Cortex of kidney (tissue), 1 donor: Measurements from ENCODE around the gene CCDC88C.

Experiments used
- DNase-seq: peaks from one replicate; lab custom pipeline; 2025; lab: John Stamatoyannopoulos, UW

Gene CCDC88C

GRCh38 chr14:91348845-91349465 is 68.7 kb downstream of the CCDC88C start:
- no peak for DNase-seq

GRCh38 chr14:91346838-91347173 is 70.8 kb downstream of the CCDC88C start:
- DNase-seq, result no peak

DNA sequence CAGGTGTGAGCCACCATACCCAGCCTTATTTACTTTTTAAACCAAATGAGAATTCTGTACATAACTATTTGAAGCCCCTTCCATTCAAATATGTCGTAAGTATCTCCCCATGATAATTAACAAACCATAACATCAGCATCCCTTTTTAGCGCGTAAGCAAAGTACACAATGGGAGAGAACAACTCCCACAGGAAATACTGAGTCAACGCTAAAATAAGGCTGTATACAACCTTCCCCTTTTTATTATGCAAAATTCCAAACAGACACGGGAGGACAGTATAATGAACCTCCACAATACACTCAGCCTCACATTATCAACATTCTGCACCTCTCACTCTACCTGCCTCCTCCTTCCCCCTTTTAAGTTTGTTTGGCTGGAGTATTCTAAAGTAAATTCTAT is 73.5 kb downstream of the CCDC88C start:
- no peak for DNase-seq

- no peak for DNase-seq
Measured at GRCh38 chr14:91343051-91343450, 74.6 kb downstream of the CCDC88C start.

- no peak for DNase-seq
Measured at GRCh38 chr14:91342206-91342760, 75.3 kb downstream of the CCDC88C start.

- DNase-seq, result no peak
Measured at GRCh38 chr14:91341751-91342154, 75.9 kb downstream of the CCDC88C start.

DNA sequence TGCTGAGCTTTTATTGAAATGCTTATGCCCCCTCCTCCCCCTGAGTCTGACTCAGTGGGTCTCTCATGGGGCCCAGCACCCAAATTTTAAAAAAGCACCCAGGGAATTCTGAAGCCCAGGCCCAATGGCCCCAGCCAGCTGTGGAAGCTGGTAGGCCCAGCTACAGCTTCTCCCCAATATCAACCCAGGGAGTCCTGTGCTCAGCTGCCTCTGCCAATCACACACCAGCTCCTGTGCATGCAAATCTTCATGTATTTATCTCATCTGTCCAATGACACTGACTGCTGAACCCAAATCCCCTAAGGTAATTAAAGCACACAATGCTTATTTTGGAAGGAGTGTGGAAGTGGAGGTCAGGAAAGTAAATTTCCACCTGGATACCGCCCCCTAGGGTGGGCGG is 76.3 kb downstream of the CCDC88C start:
- no peak for DNase-seq

DNA sequence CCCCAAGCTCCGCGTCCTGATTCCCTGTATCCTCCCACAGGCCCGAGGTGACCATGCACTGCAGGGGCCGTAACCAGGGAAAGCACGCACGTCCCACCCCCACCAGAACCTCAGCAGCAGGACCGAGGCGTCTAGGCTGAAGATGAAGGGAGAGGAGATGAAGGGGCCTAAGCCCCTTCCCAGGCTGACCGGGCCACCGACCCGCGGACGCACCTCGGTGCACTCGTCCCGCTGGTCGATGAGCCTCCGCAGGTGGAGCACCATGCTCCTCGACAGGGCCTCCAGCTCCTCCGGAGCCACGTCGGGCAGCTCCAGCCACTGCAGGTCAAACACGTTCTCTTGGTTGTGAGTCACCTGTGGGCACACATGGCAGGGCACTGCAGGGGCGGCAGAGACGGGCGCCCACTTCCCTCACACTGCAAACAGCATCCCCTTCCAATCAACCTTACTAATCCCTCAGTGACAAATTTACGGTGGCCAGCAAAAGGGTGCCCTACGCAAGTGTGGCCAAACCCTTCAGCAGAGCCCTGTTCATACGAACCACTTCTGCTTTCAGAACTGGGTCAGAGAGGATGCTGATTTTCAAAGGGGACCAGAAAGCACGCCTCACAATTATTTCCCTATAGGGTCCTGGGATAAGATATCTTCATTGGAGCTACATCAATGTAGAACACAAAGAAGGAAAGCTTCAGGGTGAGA is 77.8 kb downstream of the CCDC88C start:
- DNase-seq, result no peak

- no peak for DNase-seq
Measured at GRCh38 chr14:91339076-91339475, 78.5 kb downstream of the CCDC88C start.

- DNase-seq, result no peak
Measured at GRCh38 chr14:91338379-91338778, 79.2 kb downstream of the CCDC88C start.

GRCh38 chr14:91337699-91338335 is 79.8 kb downstream of the CCDC88C start:
- DNase-seq, result no peak

DNA sequence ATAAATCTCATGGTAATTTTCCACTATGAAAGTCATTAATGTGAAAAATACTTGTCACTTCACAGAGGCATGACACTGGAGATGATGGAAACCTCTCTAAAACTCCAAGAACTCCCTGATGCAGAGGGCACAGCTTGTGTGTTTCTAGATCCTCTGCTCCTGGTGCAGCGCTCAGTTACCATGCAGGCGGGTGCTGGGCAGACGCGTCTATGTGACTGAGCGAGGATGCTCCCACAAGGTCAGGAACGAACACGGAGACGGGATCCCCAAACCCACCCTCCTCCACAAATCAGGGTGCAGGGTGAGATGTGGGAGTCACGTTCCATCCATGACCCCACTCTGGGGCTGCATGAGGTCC is 81.5 kb downstream of the CCDC88C start:
- no peak for DNase-seq

DNA sequence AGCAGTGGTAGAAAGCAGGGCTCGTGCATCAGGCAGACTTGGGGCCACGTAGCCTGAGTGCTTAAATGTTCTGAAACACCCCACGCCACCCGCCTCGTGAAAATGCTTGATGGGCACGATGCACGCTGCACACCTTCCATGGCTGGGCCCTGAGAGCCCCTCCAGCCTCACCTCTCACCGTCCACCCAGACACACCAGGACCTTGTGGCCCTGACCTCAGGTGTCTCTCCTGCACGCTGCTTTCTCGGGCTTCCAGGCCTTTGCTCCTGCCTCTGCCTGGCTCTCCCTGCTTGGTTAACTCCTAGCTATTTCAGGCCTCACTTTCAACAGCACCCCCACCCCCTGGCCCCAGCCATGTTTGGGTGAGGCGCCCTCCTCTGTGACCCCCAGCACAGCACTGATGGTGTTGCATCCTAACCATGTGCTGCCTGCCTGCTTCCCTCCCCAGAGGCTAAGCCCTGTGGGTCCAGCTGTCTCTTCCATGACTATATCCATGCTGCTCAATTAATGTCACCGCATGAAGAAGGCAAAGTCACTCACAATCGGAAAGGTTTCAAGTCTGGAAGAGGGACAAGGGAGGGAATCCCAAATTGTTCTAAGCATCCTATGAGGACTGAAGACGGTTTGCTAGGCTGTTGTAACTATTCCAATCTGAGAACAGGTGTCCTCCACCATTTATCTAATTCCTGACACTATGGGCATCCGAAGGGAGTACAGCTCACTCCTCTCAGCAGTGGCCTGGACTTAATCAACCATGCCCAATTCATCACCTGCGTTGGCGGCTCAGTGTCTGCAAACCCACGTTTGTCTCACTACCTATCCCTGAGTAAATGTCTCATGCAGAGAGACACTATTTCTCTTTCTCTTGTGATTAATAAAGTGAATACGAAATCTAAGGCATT is 82.2 kb downstream of the CCDC88C start:
- DNase-seq, result no peak

DNA sequence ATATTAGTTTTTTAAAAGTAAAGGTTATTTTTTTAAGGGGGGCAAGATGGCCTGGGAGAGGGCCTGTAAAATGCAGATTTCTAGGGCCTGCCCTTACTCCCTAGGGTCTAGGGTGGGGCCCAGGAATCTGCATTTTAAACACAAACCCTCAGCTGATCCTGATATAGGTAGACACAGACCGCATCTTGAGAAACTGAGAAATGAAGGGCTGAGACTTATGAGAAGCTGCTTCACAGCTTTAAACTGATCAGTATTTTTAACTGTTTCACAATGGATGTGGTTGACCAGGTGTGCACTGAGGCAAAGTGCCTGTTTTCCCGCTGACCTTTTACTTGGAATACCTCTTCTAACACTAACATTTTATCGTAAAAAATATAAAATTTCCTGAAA is 84.0 kb downstream of the CCDC88C start:
- no peak for DNase-seq

DNA sequence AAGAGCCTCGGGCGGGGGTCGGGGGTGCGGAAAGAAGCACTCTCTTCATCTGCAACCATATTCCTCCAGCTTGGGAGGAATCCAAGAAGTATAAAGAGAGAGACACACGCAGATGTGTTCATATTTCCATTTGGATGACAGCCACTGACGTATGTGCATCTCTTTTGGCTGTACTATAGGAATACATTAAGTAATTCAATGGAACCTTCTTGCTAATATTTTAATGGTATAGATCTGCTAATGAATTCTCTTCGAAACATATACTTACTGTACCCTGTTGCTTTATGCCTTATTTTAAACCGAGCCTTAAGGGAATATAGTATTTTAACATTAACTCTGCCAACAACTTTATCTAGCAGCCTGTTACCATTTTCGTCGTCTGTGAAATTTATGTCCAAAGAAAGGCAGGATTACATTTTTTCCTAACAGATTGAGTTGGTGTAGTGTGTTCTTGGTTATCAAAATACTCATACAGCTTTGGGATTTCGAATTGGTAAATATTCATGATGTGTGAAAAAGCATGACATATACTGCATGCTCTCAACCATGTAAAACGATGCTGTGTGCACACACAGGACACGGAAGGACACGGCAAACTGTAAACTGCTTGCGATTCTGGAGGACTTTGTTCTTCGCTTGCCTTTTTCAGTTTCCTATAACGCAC is 84.5 kb downstream of the CCDC88C start:
- no peak for DNase-seq

GRCh38 chr14:91332171-91332985 is 85.2 kb downstream of the CCDC88C start:
- no peak for DNase-seq

DNA sequence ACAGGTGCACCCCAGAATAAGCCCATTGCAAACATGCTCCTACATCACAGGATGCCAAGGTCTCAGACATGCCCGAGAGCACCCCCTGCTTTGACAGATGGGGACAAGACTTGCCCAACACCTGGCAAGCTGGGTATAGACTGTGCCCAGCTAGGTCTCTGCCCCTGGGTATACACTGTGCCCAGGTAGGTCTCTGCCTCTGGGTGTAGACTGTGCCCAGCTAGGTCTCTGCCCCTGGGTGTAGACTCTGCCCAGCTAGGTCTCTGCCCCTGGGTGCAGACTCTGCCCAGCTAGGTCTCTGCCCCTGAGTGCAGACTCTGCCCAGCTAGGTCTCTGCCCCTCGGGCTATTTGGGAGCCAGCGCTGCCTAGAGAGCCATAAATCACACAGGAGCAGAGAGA is 85.9 kb downstream of the CCDC88C start:
- DNase-seq, result no peak

DNA sequence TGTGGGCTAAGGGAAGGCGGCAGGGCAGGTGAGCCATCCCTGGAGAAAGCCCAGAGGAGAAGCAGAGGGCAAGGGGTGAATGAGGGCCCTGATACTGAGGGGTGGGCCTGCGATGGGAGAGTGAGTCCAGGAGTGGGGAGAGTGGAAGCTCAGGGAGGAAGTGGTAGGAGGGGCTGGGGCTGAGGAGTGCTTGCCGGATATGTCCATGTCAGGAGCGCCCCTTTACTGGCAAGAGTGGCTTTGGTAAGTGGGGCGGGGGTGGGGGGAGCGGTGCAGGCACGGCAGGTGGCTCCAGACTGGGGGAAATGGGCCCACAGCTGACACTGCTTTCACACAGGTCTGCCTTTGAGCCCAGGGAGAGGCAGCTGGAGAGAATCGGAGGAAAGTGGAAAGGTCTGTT is 86.8 kb downstream of the CCDC88C start:
- no peak for DNase-seq

GRCh38 chr14:91330096-91330696 is 87.4 kb downstream of the CCDC88C start:
- no peak for DNase-seq

DNA sequence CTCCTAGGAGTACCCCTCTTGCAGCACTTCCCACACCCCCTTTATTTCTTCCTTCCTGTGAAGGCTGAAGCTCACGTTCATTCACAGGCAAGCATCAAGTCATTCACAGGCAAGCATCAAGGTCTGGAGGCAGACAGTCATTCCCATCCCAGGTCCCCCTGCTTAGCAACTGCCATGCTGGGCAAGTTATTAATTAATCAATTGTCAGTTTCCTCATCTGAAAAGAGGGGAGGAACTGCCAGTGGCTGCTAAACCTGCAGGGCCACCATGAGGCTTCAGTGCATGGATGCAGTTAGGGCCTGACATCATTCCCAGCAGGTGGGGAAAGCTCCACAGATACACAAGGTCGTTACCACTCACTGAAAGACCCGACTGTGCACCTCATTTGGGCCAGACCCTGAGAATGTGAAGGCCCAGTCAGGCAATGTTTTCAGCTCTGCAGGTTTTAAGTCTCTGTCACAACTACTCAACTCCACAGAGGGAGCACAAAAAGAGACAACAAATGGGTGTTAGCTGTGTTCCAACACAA is 88.1 kb downstream of the CCDC88C start:
- DNase-seq, result no peak
